ENCODE results near the gene CYP2C9.

DNA sequence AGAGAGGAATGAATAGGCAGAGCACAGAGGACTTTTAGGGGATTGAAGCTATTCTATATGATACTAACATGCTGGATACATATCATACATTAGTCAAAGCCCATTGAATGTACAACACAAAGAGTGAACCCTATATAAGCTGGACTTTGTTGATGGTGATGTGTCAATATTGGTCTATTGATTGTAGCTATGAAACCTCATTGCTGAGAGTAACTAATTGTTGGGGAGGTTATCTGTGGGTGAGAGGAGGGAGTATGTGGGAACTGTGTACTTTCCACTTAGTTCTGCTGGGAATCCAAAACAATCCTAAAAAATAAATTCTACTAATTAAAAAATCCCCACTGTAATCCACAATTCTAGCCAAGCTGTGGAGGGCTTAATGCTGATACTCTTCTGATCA is 22.0 kb upstream of the CYP2C9 start:
- no peak for TF ChIP-seq CTCF (IDR thresholded peaks at IDR 0.05; ENCODE audit: low read length)
- TF ChIP-seq EZH2 (IDR thresholded peaks at IDR 0.05; ENCODE audit: borderline replicate concordance, low read length) = no peak
